D721Med (cell line): ENCODE results near the gene FOXO6.

Experiments
- DNase-seq: peaks from one replicate; pipeline ENCODE4 v3.0.0; 2011; ENCODE audit warnings: low spot score; ENCODE audit not compliant: insufficient read length
- FAIRE-seq: peaks from 2 replicates; lab custom pipeline; 2011; peaks lifted over from hg19 to GRCh38; lab: Jason Lieb, UNC
- CTCF ChIP-seq: IDR thresholded peaks from 2 replicates; pipeline ENCODE4 v1.5.1; 2012; ENCODE audit warnings: mild to moderate bottlenecking, control low read depth; ENCODE audit not compliant: insufficient read depth; ENCODE audit errors: missing control alignments

FOXO6 gene

GRCh38 chr1:41408691-41409090, 47.5 kb downstream of the FOXO6 start:
- FAIRE-seq (no peak), DNase-seq (no peak)
- no peak for TF ChIP-seq CTCF

GRCh38 chr1:41409825-41410224, 48.6 kb downstream of the FOXO6 start:
- DNase-seq, result peak; percentile 56
- no peak for TF ChIP-seq CTCF
- FAIRE-seq, result peak; percentile 66

- no peak for DNase-seq
- no peak for FAIRE-seq
- no peak for TF ChIP-seq CTCF
Observed at GRCh38 chr1:41410462-41410861, 49.2 kb downstream of the FOXO6 start.

GRCh38 chr1:41411229-41411628, 50.0 kb downstream of the FOXO6 start:
- TF ChIP-seq CTCF, result no peak
- no peak for FAIRE-seq

GRCh38 chr1:41412748-41413147, 51.5 kb downstream of the FOXO6 start:
- no peak for FAIRE-seq
- no peak for TF ChIP-seq CTCF
- no peak for DNase-seq

More at GRCh38 chr1:41411229-41411628, 50.0 kb downstream of the FOXO6 start:
- DNase-seq, result no peak

- no peak for TF ChIP-seq CTCF
Observed at GRCh38 chr1:41413748-41414281, 52.6 kb downstream of the FOXO6 start.

GRCh38 chr1:41414296-41414695, 53.1 kb downstream of the FOXO6 start:
- TF ChIP-seq CTCF, result no peak
- DNase-seq, result no peak
- FAIRE-seq, result no peak

More at GRCh38 chr1:41413748-41414281, 52.6 kb downstream of the FOXO6 start:
- DNase-seq (no peak), FAIRE-seq (no peak)
